Panc1 (cell line): Measurements from ENCODE around the gene SRC. TPM values are rescaled to one million over a fixed set of nuclear protein-coding genes. Genes with fewer than 3 reads are reported as not detected.

ENCODE experiments used
- ATAC-seq: fragments of 200-7000 bp; cut with Tn5 transposase; 2 replicates; pipeline ENCODE4 v1.9.1; 2020; ENCODE audit warnings: mild to moderate bottlenecking, moderate library complexity
- BruUV-seq: library from RNA; stranded (reverse); fragments of 400-500 nt; replicated peaks from 2 replicates; lab custom pipeline; 2021; lab: Mats Ljungman, UMichigan
- CTCF ChIA-PET: fragments of 300-600 bp; sonication (Branson Sonifier 250); formaldehyde crosslinking; loops from one replicate; lab custom pipeline; 2022; ENCODE audit warnings: antibody characterized with exemption; lab: Charles Lee
- POLR2A ChIA-PET: fragments of 300-600 bp; sonication (Branson Sonifier 250); formaldehyde crosslinking; loops from one replicate; lab custom pipeline; 2022; ENCODE audit warnings: antibody characterized with exemption; lab: Charles Lee
- DNase-seq: peaks from one replicate; pipeline ENCODE4 v3.0.0-alpha.2; 2010; ENCODE audit warnings: low read depth, low spot score
- H3K27ac ChIP-seq: 2 replicates; pipeline ENCODE4 v1.5.1; 2011; ENCODE audit warnings: mild to moderate bottlenecking, low read length, inconsistent platforms
- H3K27me3 ChIP-seq: fragments of 200-500 bp; sonication (Bioruptor generic); 2 replicates; pipeline ENCODE4 v1.6.0; 2014; ENCODE audit warnings: low read length, inconsistent platforms; ENCODE audit not compliant: control insufficient read depth, insufficient read depth
- H3K36me3 ChIP-seq: fragments of 200-500 bp; sonication (Bioruptor generic); 2 replicates; pipeline ENCODE4 v1.5.1; 2014; ENCODE audit warnings: inconsistent platforms, mild to moderate bottlenecking, low read length, moderate library complexity; ENCODE audit not compliant: control insufficient read depth, insufficient read depth
- H3K4me1 ChIP-seq: 2 replicates; pipeline ENCODE4 v1.5.1; 2011; ENCODE audit warnings: inconsistent platforms, mild to moderate bottlenecking, low read length, moderate library complexity; ENCODE audit not compliant: control insufficient read depth, insufficient read depth
- H3K4me3 ChIP-seq, 2 experiments: 2 replicates each; pipeline ENCODE4 v1.5.1; 2011 to 2012; ENCODE audit warnings: low read depth in 2 of 2, low read length in 2 of 2, mild to moderate bottlenecking in 2 of 2, inconsistent platforms in 1 of 2, moderate library complexity in 1 of 2
- H3K9me3 ChIP-seq: fragments of 200-500 bp; sonication (Bioruptor generic); 2 replicates; pipeline ENCODE4 v1.5.1; 2014; ENCODE audit warnings: low read depth, mild to moderate bottlenecking, inconsistent platforms, low read length, moderate library complexity; ENCODE audit not compliant: control insufficient read depth, insufficient read depth
- CTCF ChIP-seq: fragments of 450-650 bp; IDR thresholded peaks from 2 replicates; pipeline ENCODE4 v1.5.1; 2017; ENCODE audit warnings: mild to moderate bottlenecking
- POLR2AphosphoS5 ChIP-seq: IDR thresholded peaks from 2 replicates; pipeline ENCODE4 v1.6.1; 2012; ENCODE audit warnings: mild to moderate bottlenecking, low read depth, low read length, moderate library complexity
- REST ChIP-seq, 2 experiments: IDR thresholded peaks; 2 replicates each; pipeline ENCODE4 v1.6.1; 2011 to 2012; ENCODE audit warnings: low read depth in 2 of 2, control low read depth in 1 of 2, low read length in 1 of 2, mild to moderate bottlenecking in 1 of 2, moderate library complexity in 1 of 2; ENCODE audit not compliant: insufficient read depth in 1 of 2
- SIN3A ChIP-seq: IDR thresholded peaks from 2 replicates; pipeline ENCODE4 v1.6.1; 2012; ENCODE audit warnings: low read depth, mild to moderate bottlenecking, low read length, moderate library complexity, borderline replicate concordance; ENCODE audit not compliant: insufficient read depth
- TCF7L2 ChIP-seq: IDR thresholded peaks from 2 replicates; pipeline ENCODE4 v1.6.1; 2011; ENCODE audit warnings: mild to moderate bottlenecking, low read depth, low read length, inconsistent platforms
- in situ Hi-C: cut with HindIII; loops from 2 replicates; pipeline ENCODE4 v1.10.0; 2016; ENCODE audit warnings: low sequenced_read_pairs, low pct_unique_long_range_greater_than_20kb
- intact Hi-C: fragments of 100-400 bp; cut with micrococcal nuclease; formaldehyde crosslinking; loops from one replicate; pipeline ENCODE4 v1.10.0; 2022; ENCODE audit not compliant: unreplicated experiment
- total RNA-seq: library from RNA; stranded (reverse); gene quantifications from one replicate; pipeline ENCODE4 v1.2.1, GENCODE V29; 2021; ENCODE audit not compliant: unreplicated experiment

Gene SRC
- total RNA-seq, 1 experiment from 2014 or later, result 24.9 TPM

- no peaks in the 10 kb centered on the region for H3K27me3 ChIP-seq
- ChIA-PET POLR2A (no interaction called here), CTCF (no interaction called here)
- no TSS peak for BruUV-seq
- ATAC-seq (no peak), DNase-seq (no peak)
- H3K27ac ChIP-seq, result no peak overlapping the region
- in situ Hi-C loops (no loop called here), intact Hi-C loops (no loop called here)
- no peak overlapping the region for H3K4me3 ChIP-seq
- H3K9me3 ChIP-seq, result no peaks in the 10 kb centered on the region
- TF ChIP-seq TCF7L2 (no peak), SIN3A (no peak), POLR2AphosphoS5 (no peak), REST (IDR thresholded peaks at IDR 0.05; ENCODE audit: insufficient read depth in 1 of 2, low read depth in 2 of 2, low read length in 1 of 2) (no peak), CTCF (no peak)
- H3K36me3 ChIP-seq, result no peaks in the 10 kb centered on the region
- no peaks in the 10 kb centered on the region for H3K4me1 ChIP-seq
These were observed 41.8 kb downstream of the SRC start for GRCh38 chr20:37387519-37388269.

GRCh38 chr20:37388831-37389230 lies 42.9 kb downstream of the SRC start:
- ChIA-PET POLR2A (no interaction called here), CTCF (interaction anchor here (0.6 kb wide), 1 partner anchor 765 kb away, joined by 7 read pairs; no protein-coding TSS in a partner anchor)
- DNase-seq (no peak), ATAC-seq (no peak)
- BruUV-seq, result no TSS peak
- H3K36me3 ChIP-seq, result no peaks in the 10 kb centered on the region
- H3K4me1 ChIP-seq, result no peaks in the 10 kb centered on the region
- intact Hi-C loops (no loop called here), in situ Hi-C loops (no loop called here)
- no peak overlapping the region for H3K27ac ChIP-seq
- no peak overlapping the region for H3K4me3 ChIP-seq
- H3K27me3 ChIP-seq, result no peaks in the 10 kb centered on the region
- no peaks in the 10 kb centered on the region for H3K9me3 ChIP-seq
- TF ChIP-seq TCF7L2, result no peak
- no peak for TF ChIP-seq REST (IDR thresholded peaks at IDR 0.05; ENCODE audit: insufficient read depth in 1 of 2, low read depth in 2 of 2, low read length in 1 of 2)
- no peak for TF ChIP-seq POLR2AphosphoS5
- TF ChIP-seq CTCF, result no peak
- TF ChIP-seq SIN3A, result no peak
